PC-3 (cell line): Measurements from ENCODE around the gene HDAC11. TPM values are rescaled to one million over a fixed set of nuclear protein-coding genes. Genes with fewer than 3 reads are reported as not detected.

Source experiments
- ATAC-seq: fragments of 200-7000 bp; cut with Tn5 transposase; 2 replicates; pipeline ENCODE4 v1.9.1; 2020; ENCODE audit warnings: mild to moderate bottlenecking, moderate library complexity
- BruUV-seq: library from RNA; stranded (reverse); fragments of 400-500 nt; replicated peaks from 2 replicates; lab custom pipeline; 2021; lab: Mats Ljungman, UMichigan
- CTCF ChIA-PET: fragments of 300-600 bp; sonication (Branson Sonifier 250); formaldehyde crosslinking; loops from one replicate; lab custom pipeline; 2022; ENCODE audit warnings: antibody characterized with exemption; lab: Charles Lee
- POLR2A ChIA-PET: fragments of 300-600 bp; sonication (Branson Sonifier 250); formaldehyde crosslinking; loops from one replicate; lab custom pipeline; 2022; ENCODE audit warnings: antibody characterized with exemption; ENCODE audit not compliant: unreplicated experiment; lab: Charles Lee
- DNase-seq: peaks from one replicate; pipeline ENCODE4 v3.0.0-alpha.2; 2015
- H2AFZ ChIP-seq: fragments of 300-600 bp; sonication (generic); 2 replicates; pipeline ENCODE4 v1.6.0; 2016; ENCODE audit warnings: antibody characterized with exemption, low read length
- H3F3A ChIP-seq: fragments of 300-600 bp; sonication (generic); one replicate; pipeline ENCODE4 v1.6.0; 2017; ENCODE audit warnings: antibody characterized with exemption, low read length, control low read depth, mild to moderate bottlenecking; ENCODE audit not compliant: unreplicated experiment
- H3K27ac ChIP-seq: fragments of 300-600 bp; sonication (generic); 2 replicates; pipeline ENCODE4 v1.5.1; 2016; ENCODE audit warnings: mild to moderate bottlenecking, low read length
- H3K27me3 ChIP-seq: fragments of 300-600 bp; sonication (generic); 2 replicates; pipeline ENCODE4 v1.6.1; 2016; ENCODE audit warnings: low read length, mixed read lengths
- H3K36me3 ChIP-seq: fragments of 300-600 bp; sonication (generic); 2 replicates; pipeline ENCODE4 v1.6.1; 2016; ENCODE audit warnings: low read depth, mixed run types, low read length, mixed read lengths
- H3K4me1 ChIP-seq: fragments of 300-600 bp; sonication (generic); 2 replicates; pipeline ENCODE4 v1.5.1; 2016; ENCODE audit warnings: low read length; ENCODE audit not compliant: insufficient read depth
- H3K4me2 ChIP-seq: fragments of 300-600 bp; sonication (generic); 2 replicates; pipeline ENCODE4 v1.6.0; 2016; ENCODE audit warnings: low read length
- H3K4me3 ChIP-seq: fragments of 300-600 bp; sonication (generic); 2 replicates; pipeline ENCODE4 v1.5.1; 2016; ENCODE audit warnings: mild to moderate bottlenecking, low read length, mixed read lengths
- H3K79me2 ChIP-seq: fragments of 300-600 bp; sonication (generic); 2 replicates; pipeline ENCODE4 v1.6.1; 2017; ENCODE audit warnings: low read length, mixed read lengths
- H3K9ac ChIP-seq: fragments of 300-600 bp; sonication (generic); 2 replicates; pipeline ENCODE4 v1.6.0; 2016; ENCODE audit warnings: mild to moderate bottlenecking, low read length
- H3K9me2 ChIP-seq: fragments of 300-600 bp; sonication (generic); replicated peaks from 2 replicates; pipeline ENCODE4 v1.6.1; 2016; ENCODE audit warnings: mixed run types, low read length, mixed read lengths
- H3K9me3 ChIP-seq: fragments of 300-600 bp; sonication (generic); 2 replicates; pipeline ENCODE4 v1.6.1; 2016; ENCODE audit warnings: low read length, mixed read lengths
- H4K20me1 ChIP-seq: fragments of 300-600 bp; sonication (generic); 2 replicates; pipeline ENCODE4 v1.6.1; 2016; ENCODE audit warnings: low read length, mixed read lengths
- EZH2 ChIP-seq: fragments of 300-600 bp; sonication (generic); IDR thresholded peaks from one replicate; pipeline ENCODE4 v1.6.1; 2017; ENCODE audit warnings: antibody characterized with exemption, mild to moderate bottlenecking, low read length; ENCODE audit not compliant: unreplicated experiment
- EZH2phosphoT487 ChIP-seq: fragments of 300-600 bp; sonication (generic); IDR thresholded peaks from 2 replicates; pipeline ENCODE4 v1.6.1; 2018; ENCODE audit warnings: mild to moderate bottlenecking, antibody characterized with exemption, low read length, borderline replicate concordance
- intact Hi-C: fragments of 100-400 bp; cut with micrococcal nuclease; formaldehyde crosslinking; loops from 2 replicates; pipeline ENCODE4 v1.9.0; 2023
- total RNA-seq: library from RNA; depleted of rRNA; stranded (reverse); fragments of >200 nt; gene quantifications from 2 replicates; pipeline ENCODE4 v1.2.3, GENCODE V29; 2014
- TF ChIP-seq, protein P1 (sequence below): fragments of 300-600 bp; sonication (generic); conservative IDR thresholded peaks from 2 replicates; pipeline ENCODE4 v1.5.1; 2017; ENCODE audit warnings: antibody characterized with exemption, low read depth, mild to moderate bottlenecking, low read length

The HDAC11 gene
- total RNA-seq, 1 experiment from 2014 or later, result 24.2 TPM

DNA sequence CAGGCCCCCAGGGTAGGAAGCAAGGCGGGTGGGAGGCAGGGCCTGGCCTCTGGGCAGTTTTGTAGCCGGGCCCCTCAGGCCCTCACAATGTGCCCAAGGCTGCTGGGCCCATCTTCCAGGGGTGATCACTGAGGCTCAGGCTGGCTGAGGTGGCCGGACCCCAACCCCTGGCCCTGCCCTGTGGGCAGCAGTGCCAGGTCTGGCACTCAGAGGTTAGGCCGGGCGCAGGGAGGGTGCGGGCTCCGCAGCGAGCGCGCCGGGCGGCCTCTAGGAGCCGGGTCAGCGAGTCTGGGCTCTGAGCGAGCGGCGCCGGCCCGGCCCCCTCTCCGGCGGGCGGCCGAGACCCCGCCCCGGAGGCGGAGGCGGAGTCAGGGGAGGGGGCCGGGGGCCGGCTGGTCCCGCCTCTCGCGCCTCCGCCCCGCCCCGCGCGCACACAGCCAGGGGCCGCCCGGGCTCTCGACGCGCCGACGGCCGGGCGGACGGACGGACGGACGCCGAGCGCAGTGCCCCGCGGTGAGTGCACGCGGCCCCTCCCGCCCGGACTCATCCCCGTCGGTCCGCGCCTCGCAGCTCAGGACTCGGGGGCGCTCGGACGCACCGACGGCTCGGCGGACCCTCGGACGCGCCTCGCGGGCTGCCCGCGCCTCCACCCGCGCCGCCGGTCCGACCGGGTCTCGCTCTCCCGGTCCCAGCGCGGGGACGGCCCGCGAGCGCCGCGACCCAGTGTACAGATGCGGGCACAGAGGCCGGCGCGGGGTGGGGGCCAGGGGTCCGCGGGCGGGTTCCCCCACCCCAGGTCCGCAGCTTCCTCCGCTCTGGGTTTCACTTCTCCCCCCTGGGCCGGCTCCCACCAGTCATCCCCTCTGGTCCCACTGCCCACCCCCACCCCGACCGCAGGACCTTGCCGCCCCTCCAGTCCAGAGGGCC lies 68.9 kb downstream of the HDAC11 start, which contains the start of gene FBLN2:
FBLN2 (plus strand) TSS at position 430 of the 927 bp plus-strand sequence. CDS start 21,231 bp downstream, outside the sequence.
- H3K27me3 ChIP-seq, result no peaks in the 10 kb centered on the region
- H3K9me3 ChIP-seq, result no peaks in the 10 kb centered on the region
- H2AFZ ChIP-seq, result no peak within 1 kb of the TSS
- H3K27ac ChIP-seq, result no peak within 1 kb of the TSS
- TF ChIP-seq EZH2phosphoT487 (no peak), EZH2 (no peak)
- TF ChIP-seq, protein P1, sequence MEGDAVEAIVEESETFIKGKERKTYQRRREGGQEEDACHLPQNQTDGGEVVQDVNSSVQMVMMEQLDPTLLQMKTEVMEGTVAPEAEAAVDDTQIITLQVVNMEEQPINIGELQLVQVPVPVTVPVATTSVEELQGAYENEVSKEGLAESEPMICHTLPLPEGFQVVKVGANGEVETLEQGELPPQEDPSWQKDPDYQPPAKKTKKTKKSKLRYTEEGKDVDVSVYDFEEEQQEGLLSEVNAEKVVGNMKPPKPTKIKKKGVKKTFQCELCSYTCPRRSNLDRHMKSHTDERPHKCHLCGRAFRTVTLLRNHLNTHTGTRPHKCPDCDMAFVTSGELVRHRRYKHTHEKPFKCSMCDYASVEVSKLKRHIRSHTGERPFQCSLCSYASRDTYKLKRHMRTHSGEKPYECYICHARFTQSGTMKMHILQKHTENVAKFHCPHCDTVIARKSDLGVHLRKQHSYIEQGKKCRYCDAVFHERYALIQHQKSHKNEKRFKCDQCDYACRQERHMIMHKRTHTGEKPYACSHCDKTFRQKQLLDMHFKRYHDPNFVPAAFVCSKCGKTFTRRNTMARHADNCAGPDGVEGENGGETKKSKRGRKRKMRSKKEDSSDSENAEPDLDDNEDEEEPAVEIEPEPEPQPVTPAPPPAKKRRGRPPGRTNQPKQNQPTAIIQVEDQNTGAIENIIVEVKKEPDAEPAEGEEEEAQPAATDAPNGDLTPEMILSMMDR, result no peak
- H3K79me2 ChIP-seq, result no peaks in the 10 kb centered on the region
- H3K4me1 ChIP-seq, result no peaks in the 10 kb centered on the region
- no peak within 1 kb of the TSS for H3K4me2 ChIP-seq
- BruUV-seq, result no TSS peak
- ATAC-seq (peak; percentile 21; the same call in 1 of the 2 replicates), DNase-seq (no peak)
- no peaks in the 10 kb centered on the region for H3F3A ChIP-seq
- no peak within 1 kb of the TSS for H3K4me3 ChIP-seq
- intact Hi-C loops, result no loop called here
- ChIA-PET CTCF (no interaction called here), POLR2A (no interaction called here)
- no peaks in the 10 kb centered on the region for H4K20me1 ChIP-seq
- no peaks in the 10 kb centered on the region for H3K9me2 ChIP-seq
- H3K9ac ChIP-seq, result no peak within 1 kb of the TSS
- H3K36me3 ChIP-seq, result no peaks in the 10 kb centered on the region

DNA sequence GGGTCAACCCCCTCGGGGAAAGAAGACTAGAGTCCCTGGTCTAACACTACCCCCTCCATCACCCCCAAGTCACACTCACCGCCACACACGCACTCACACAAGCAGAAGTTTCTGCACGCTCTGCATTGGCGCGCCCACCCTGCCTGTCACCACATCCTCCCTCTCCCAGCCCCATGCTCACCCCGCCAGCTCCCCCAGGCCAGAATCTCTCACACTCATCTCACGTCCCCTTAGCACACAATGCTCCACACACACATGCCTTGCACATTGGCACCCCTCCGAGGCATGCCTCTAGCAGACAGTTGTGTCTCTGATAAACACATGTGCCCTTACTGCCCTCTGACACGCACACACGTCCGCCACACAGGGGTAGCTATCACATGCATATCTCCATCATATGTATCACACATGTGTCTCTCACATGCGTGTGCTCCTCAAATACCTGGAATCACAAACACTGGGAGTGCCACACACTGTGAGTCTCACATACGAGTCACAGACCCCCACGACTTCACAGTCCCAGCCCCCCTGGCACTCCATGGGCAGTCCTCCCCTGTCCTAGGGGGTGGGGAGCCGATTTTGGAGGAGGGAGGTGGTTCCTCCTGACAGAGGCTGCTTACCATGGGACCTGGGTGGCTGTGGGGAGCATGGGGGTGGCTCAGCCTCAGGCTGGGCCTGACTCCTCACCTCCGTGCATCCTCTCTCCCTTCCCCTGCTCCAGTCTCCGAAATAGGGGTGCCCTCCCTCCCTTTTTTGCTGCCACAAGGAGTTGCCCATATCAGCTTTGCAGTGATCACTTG lies 69.7 kb downstream of the HDAC11 start:
- POLR2A ChIA-PET, result interaction anchor here (0.6 kb wide), 1 partner anchor 28 kb away, joined by 3 read pairs; no protein-coding TSS in a partner anchor
- H3K79me2 ChIP-seq, result no peaks in the 10 kb centered on the region
- no peaks in the 10 kb centered on the region for H3K27me3 ChIP-seq
- no peaks in the 10 kb centered on the region for H3K9me2 ChIP-seq
- H3K9me3 ChIP-seq, result no peaks in the 10 kb centered on the region
- H3K27ac ChIP-seq, result no peak overlapping the region
- TF ChIP-seq, protein P1, result no peak
- TF ChIP-seq EZH2phosphoT487 (no peak), EZH2 (no peak)
- CTCF ChIA-PET, result no interaction called here
- no peak for DNase-seq
- no peak overlapping the region for H3K4me3 ChIP-seq
- intact Hi-C loops, result no loop called here
- no peaks in the 10 kb centered on the region for H4K20me1 ChIP-seq
- no peaks in the 10 kb centered on the region for H3K36me3 ChIP-seq
- no peak overlapping the region for H3K4me2 ChIP-seq
- BruUV-seq, result no TSS peak
- no peak overlapping the region for H2AFZ ChIP-seq
- no peak overlapping the region for H3K9ac ChIP-seq
- no peaks in the 10 kb centered on the region for H3K4me1 ChIP-seq
- no peak for ATAC-seq
- no peaks in the 10 kb centered on the region for H3F3A ChIP-seq
